GM19467 (cell line): ENCODE data around the gene ECHS1.
A peak's percentile ranks its signal among the peaks of the same experiment; 100 is the strongest.
"Not testable (repeated sequence)": the region's sequence is repeated elsewhere in the genome, so short reads cannot be mapped to it uniquely, and the experiment has no call there.

ENCODE experiments used
- ATAC-seq: cut with Tn5 transposase; IDR thresholded peaks from one replicate; pipeline ENCODE4 v1.9.1; 2021; ENCODE audit warnings: mild to moderate bottlenecking, moderate library complexity; ENCODE audit not compliant: unreplicated experiment

The ECHS1 gene

GRCh38 chr10:133379152-133379800 lies 6.1 kb upstream of the ECHS1 start, which contains the start of gene PAOX:
Gene PAOX, plus strand, starts transcription at chr10:133379262. Its CDS starts 55 bp downstream, at chr10:133379317.
- peak; percentile 37 for ATAC-seq

DNA sequence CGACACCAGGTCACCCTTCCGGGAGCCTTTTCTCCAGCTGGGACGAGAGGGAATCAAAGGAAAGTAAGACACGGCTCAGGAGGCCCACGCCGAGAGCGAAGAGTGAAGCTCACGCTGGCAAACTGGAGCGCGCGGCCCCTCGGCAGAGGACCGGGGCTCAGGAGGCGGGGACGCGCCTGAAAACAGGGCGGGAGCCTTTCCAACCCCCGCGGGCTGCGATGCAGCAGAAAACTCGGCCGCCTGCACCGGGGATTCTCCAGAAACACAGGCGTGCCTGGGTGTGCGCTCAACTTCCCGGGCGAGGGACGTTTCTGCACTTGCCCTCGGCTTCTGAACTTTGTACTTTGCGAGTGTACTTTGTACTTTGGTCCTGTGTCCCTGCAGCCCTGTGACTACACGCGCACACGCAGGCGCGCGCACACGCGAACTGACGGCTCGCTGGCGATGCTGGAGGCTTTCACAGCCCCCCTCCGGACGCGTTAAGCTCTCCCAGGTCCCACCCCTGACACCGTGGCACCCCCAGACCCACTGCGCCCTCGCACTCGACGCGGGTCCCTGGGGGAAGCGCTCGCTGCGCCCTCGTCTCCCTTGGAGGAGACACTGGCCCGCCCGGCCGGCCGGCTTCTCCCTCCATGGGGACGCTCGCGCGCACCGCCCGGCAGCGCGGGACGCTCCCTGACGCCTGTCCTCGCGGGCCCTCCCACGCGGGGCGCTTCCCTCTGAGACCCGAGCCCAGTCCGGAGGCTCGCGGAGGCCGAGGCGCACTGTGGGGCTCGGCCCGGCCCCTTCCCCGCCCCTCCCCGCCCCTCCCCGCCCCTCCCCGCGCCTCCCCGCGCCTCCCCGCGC lies 5.3 kb upstream of the ECHS1 start:
- ATAC-seq = peak; percentile 40

- ATAC-seq = no peak
These were observed 4.7 kb upstream of the ECHS1 start for GRCh38 chr10:133377818-133378250.

DNA sequence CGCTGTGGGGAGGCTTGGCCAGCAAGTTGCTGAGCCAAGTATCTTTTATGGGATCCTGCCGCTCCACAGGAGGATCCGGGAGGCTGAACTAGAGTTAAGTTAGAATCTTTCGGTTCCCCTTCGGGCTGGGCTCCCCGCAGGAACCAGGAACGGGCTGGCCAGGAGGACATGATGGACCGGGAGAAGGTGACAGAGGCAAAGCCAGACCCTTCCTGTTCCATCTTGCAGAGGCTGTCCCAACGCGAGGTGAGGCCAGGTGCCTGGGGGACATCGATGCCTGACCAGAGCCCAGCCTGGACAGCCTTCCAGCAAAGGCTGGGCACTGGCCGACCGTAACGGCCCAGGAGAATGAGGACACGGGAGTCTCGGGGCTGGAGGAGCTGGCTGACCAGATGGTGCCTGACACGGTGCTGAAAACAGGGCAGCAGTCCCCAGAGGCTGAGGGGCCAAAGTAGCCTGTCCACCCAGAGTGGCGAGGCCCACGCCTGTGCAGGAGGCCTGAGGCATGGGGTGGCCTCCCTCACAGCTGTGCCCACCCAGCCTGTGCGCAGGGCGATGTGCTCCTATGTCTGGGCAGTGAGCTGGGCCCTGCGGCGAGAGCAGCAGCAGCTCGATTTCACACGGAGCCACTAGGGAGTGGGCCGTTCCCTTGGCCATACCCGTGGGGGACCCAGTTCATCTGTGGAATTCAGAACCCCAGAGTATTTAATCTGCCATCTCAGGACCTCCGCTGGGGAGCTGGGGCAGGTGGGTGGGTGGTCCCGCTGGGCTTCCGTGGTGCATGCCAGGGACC lies 4.1 kb upstream of the ECHS1 start:
- ATAC-seq = no peak

GRCh38 chr10:133376183-133376582 lies 3.0 kb upstream of the ECHS1 start:
- not testable (repeated sequence) for ATAC-seq

DNA sequence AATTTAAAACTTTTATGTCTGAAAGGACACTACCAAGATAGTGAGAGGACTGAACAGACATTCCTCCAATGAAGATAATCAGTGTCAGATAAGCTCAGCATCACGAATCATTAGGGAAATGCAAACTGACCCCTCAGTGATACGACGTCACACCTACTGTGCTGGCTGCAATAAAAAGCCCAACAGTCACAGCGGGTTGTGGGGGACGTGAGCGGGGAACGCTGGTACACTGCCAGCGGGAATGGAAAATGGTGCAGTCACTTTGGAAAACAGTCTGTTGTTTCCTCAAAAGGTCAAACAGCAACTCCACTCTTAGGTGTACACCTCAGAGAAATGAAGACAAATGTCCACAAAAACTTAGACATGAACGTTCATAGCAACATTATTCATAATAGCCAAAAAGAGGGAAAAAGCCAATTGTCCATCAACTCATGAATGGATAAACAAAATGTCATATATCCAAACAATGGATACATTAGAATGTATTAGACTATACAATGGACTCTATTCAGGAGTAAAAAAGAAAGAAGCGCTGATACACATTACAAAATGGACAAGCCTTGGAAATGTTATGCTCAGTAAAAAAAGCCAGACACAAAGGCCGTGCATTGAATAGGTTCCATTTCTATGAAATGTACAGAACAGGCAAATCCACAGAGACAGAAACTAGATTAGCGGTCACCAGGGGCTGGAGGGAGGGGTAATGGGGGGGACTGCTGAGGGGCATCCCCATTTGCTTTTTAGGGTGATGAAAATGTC lies 2.4 kb upstream of the ECHS1 start:
- ATAC-seq = no peak

DNA sequence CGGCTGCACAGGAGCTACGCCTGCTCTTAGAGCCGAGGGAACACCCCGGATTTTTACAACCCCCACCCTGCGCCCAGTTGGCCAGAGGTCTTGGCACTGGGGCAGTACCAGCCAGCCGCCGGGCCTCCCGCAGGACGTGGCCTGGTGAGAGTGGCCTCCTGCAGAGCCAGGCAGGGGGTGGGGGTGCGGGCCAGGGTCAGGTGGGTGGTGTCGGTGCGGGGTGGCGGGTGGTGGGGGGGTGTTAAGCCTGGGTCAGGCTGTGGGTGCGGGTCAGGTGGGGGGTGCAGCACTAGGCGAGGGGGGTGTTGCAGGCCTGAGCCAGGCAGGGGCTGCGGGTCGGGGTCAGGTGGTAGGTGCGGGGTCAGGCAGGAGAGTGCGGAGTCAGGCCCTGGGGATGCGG lies 647 bp downstream of the ECHS1 start:
- no peak for ATAC-seq

GRCh38 chr10:133370030-133370786 lies 2.9 kb downstream of the ECHS1 start:
- no peak for ATAC-seq

GRCh38 chr10:133368153-133368552 lies 5.0 kb downstream of the ECHS1 start:
- ATAC-seq = no peak

DNA sequence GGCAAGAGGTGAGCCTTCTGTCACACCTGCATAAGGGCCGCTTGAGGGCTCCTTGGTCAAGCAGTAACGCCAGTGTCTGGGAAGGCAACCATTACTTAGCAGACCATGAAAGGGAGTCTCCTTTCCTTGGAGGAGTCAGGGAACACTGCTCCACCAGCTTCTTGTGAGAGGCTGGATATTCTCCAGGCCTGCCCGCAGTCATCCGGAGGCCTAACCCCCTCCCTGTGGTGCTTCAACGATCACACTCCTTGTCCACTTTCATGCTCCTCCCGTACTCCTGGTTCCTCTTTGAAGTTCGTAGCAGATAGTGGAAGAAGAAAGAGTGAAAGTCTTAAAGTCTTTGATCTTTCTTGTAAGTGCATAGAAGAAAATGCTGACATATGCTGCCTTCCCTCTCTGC lies 5.7 kb downstream of the ECHS1 start:
- not testable (repeated sequence) for ATAC-seq

- no peak for ATAC-seq
These were observed 6.4 kb downstream of the ECHS1 start for GRCh38 chr10:133366751-133367150.

GRCh38 chr10:133366130-133366478 lies 7.0 kb downstream of the ECHS1 start:
- ATAC-seq = no peak

DNA sequence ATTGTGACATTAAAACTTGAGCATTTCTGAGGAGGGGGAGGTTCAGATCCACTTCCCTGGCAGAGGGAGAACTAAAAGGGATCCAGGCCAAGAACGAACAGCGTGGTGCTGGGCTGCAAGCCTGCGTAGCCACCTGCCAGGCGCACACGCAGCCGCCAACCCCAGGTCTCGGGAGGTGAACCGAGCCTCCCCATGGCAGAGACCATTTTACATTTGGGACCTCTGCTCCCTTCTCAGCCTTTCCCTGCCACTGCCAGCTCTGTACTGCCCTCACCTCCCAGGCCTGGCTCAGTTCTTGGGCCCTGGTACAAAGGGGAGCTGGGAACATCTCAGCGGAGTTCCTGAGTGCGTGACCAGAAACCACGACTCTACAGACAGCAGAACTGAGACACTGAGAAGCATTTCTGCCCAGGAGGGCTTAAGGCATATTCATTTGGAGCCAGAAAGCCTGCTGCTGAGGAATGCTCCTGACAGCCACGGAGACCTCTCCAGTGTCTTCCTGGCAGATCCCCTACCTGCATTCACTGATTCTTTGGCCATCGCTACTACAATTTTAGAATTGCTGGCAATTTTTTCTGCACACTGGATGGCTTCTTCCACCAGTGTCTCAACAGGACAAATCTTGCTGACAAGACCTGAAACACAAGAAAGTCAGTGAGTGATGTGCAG lies 7.6 kb downstream of the ECHS1 start:
- no peak for ATAC-seq

GRCh38 chr10:133364645-133365431 lies 8.3 kb downstream of the ECHS1 start:
- no peak for ATAC-seq

- ATAC-seq = no peak
These were observed 10.3 kb downstream of the ECHS1 start for GRCh38 chr10:133362846-133363245.

GRCh38 chr10:133361773-133362441 lies 11.2 kb downstream of the ECHS1 start:
- no peak for ATAC-seq

- no peak for ATAC-seq
These were observed 11.9 kb downstream of the ECHS1 start for GRCh38 chr10:133361227-133361626.

- ATAC-seq = no peak
These were observed 13.1 kb downstream of the ECHS1 start for GRCh38 chr10:133359972-133360610.
